CD4-positive, alpha-beta T cell treated with Interferon gamma for 1 hour (primary cell): ENCODE data around the gene GALT.
"Not testable (repeated sequence)": the region's sequence is repeated elsewhere in the genome, so short reads cannot be mapped to it uniquely, and the experiment has no call there.

Source experiments
- DNase-seq: peaks from one replicate; pipeline ENCODE4 v3.0.0-alpha.2; 2020

GALT gene

GRCh38 chr9:34627716-34628655 is 18.5 kb upstream of the GALT start:
- no peak for DNase-seq

DNA sequence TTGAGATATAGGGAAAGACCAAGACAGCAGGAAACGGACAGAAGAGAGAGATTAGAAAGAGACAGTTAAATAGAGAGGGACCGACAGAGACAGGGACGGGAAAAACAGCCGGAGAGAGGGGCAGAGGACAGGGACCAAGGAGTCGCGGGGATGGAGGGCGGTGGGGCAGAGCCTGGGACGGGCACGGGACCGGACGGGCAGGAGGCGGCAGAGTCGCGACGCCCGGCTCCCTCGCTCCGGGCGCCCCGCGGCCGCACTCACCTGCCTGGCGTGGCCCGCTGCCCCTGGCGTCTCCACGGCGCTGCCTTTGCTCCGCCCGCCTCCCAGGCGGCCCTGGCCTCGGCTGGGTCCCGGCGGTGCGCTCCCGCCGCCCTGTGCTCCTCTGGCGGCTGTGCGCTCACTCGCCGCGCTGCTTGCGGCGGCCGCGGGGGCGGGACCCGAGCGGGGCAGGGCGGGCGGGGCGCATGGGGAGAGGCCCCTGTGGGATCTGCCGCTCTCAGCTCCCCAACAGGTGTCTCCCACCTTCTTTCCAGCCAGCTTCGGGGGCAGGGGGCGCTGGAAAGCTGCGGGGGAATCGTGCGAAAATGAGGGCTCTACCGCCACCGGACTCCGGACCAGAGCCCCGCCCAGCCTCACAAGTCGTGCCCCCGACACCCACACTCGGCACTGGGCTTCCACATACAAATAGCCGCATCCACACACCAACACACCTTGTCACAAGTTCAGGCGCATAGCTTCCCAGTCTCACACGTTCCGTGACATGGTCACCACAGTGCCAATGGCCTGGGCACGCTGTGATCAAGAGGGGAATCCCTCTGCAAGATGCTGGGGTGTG is 17.6 kb upstream of the GALT start, which contains the start of gene ARID3C:
ARID3C (minus strand) TSS at position 411 of the 835 bp plus-strand sequence. CDS start 1,052 bp downstream, outside the sequence.
- DNase-seq = peak; percentile 19

DNA sequence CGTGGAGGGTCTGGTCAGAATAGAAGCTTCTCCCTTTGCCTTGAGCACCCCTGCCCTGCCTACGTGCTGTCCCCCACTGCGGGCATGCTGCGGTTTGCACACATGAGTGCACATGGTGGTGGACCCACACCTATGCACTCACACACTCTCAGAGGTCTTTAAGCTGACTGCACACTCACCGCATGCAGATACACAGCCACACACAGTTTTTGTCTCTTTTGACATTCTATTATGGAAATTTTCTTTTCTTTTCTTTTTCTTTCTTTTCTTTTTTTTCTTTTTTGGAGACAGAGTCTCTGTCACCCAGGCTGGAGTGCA is 17.0 kb upstream of the GALT start:
- DNase-seq = no peak

DNA sequence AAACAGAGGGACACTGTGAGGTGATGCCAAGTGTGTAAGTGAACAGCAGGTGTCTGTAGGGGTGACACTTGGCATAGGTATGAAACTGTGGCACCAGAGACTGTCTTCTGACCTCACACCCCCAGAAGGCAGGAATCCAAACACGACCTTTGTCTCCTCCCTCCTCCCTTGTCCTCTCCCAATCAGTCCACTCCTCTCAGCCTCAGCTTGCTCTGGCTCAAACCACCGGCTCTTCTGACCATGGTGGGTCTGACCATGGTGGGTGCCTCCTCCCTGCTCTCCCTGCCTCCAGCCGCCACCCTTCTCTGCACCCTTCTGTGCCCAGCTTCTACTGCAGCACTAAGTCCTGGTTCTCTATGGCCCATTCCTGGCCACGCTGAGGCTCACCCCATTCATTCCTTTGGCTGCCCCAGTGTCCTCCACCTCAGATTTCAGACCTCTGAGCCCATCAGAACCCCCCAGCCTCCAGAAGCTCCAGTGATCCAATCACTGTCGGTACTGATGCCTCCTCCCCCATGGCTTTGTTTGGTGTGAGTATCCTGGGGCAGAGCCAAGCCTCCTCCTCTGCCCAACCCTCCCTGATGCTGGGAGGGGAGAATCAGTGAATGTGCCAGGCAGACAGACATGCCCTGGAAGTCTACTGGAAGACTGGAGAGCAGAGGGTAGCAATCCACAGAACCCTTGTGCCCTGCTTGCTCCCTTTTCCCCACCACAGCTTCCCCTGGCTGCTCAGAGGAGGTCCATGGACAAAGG is 15.9 kb upstream of the GALT start:
- DNase-seq = no peak

DNA sequence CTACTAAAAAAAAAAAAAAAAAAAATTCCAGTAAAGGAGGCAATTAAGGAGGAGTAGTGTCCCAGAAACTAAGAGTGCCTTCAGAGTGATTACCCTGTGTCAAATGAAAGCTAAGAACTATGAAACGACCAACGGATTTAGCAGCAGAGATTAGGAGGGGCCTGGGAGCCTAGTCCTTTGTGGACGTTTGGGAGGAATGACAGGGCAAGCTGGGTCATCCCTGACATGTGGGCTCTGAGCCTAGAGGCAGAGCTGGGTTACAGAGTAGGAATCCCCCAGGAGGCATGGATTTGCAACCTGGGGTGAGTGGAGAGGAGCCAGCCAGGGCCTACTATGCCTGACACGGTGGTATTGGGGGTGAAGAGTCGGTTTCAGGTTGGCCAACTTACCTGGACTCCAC is 13.3 kb upstream of the GALT start:
- DNase-seq = no peak

- peak; percentile 74 for DNase-seq
Observed at GRCh38 chr9:34633851-34634550, 12.5 kb upstream of the GALT start.

DNA sequence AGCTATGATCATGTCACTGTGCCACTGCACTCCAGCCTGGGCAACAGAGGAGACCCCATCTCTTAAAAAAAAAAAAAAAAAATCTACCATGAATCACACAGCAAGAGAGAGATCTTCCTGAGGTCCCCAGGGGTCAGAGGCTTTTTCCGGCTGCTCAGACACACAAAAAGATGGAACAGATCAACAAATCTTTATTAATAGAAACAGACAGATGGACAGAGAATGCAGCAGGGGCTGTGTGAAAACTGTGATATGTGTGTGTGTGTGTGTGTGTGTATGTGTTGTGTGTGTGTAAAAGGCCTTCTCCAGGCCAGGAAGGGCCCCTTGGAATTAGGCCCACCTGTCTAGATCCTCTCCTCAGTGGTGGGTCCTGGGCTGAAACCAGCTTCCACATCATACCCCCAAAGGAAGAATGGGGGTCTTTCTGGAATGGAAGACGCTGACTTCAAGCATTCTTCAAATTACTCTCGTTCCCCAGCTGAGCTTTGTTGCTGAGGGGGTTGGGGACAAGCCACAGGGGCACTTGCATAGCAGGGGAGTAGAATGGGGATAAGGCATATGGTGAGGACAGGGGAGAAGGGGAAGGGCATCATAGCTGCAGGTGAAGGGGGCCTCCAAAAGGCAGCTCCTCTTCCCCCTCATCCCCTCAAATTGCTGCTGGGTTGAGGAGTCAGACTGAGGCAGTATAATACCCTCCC is 11.8 kb upstream of the GALT start:
- no peak for DNase-seq

GRCh38 chr9:34635556-34635955 is 10.9 kb upstream of the GALT start:
- no peak for DNase-seq

DNA sequence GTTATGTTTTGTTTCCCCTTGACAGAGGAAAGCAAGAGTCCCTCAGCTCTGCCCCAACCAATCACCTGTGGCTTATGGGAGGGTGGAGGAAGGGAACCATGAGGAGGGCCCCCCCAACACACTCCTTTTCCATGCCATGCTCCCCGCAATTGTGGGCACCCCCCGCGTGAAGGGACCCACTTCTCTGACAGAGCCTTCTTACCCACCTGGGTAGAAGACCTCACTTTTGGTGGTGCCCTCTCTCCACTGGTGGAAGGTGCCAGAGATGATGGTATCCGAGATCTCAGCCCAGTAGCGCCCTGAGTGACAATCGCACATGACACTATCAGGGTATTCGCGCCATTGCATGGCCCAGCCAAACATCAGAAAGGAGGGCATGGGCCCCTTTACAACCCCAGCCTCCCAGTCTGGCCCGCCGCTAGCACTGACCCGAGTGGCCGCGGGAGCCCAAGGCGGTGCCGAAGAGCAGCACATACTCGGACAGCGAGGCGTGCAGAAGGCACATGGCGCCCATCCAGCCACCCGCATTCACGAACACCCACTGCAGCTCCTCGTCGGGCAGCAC is 9.6 kb upstream of the GALT start:
- no peak for DNase-seq

DNA sequence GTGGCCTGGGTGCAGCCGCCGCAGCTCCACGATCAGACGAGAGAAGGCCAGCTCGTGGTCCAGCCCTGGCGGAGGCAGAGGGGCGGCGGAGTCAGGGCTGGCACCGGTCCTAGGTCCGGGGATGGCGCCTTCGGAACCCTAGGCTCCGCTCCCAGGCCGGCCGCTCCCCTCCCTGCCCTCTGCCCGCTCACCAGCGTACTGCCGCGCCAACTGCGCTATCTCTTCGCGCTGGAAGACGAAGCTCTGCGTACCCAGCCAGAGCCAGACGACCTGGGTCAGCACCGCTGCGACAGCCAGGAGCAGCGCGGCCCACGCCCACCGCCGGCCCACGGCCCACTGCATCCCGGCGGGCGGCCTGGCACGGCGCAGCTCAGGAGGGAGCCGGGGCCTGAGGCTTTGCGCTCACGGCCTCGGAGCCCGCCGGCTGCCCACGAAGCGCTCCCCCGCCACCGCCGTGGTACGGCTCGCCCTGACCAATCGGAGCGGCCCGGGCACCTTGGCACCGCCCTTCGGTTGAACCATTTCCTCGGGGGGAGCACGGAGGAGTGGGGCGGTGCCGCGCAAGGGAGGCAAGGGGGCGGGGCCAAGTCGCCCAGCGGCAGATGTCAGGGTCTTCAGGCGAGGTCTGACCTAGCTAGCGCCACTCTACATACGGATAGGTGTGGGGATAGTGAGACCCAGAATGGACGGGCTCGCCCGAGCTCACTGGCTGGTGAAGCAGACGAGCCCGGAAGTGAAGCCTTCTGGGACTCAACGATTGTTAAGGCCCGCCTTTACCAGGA is 8.9 kb upstream of the GALT start, which contains the start of gene SIGMAR1:
SIGMAR1 (minus strand) TSS at position 432 of the 782 bp plus-strand sequence; CDS start at position 342, 90 bp downstream.
- peak; percentile 89 for DNase-seq

GRCh38 chr9:34638138-34638445 is 8.4 kb upstream of the GALT start:
- DNase-seq = no peak

DNA sequence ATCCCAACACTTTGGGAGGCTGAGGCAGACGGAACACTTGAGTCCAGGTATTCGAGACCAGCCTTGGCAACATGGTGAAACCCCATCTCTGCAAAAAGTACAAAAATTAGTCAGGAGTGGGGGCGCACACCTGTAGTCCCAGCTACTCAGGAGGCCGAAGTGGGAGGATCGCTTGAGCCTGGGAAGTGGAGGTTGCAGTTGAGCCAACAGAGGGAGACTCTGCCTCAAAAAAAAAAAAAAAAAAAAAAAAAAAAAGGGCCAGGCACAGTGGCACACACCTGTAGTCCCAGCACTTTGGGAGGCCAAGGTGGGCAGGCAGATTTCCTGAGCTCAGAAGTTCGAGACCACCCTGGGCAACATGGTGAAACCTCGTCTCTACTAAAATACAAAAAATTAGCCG is 7.2 kb upstream of the GALT start:
- DNase-seq = not testable (repeated sequence)

- DNase-seq = no peak
Observed at GRCh38 chr9:34642679-34643078, 3.8 kb upstream of the GALT start.

- DNase-seq = no peak
Observed at GRCh38 chr9:34644766-34645314, 1.6 kb upstream of the GALT start.

DNA sequence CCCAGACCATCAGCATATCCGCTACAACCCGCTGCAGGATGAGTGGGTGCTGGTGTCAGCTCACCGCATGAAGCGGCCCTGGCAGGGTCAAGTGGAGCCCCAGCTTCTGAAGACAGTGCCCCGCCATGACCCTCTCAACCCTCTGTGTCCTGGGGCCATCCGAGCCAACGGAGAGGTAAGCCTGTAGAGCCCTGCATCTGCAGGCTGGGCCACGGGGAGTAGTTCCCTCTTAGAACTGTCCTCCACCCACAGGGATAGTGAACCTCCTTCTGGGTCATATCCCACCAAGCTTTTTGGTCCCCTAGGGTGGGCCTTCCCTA is 569 bp downstream of the GALT start:
- no peak for DNase-seq

DNA sequence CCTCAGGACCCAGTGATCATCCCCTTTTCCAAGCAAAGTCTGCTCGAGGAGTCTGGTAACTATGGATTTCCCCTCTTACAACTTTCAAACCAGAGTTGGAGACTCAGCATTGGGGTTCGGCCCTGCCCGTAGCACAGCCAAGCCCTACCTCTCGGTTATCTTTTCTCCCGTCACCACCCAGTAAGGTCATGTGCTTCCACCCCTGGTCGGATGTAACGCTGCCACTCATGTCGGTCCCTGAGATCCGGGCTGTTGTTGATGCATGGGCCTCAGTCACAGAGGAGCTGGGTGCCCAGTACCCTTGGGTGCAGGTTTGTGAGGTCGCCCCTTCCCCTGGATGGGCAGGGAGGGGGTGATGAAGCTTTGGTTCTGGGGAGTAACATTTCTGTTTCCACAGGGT is 1.2 kb downstream of the GALT start:
- DNase-seq = no peak

- no peak for DNase-seq
Observed at GRCh38 chr9:34648673-34649072, 2.2 kb downstream of the GALT start.

DNA sequence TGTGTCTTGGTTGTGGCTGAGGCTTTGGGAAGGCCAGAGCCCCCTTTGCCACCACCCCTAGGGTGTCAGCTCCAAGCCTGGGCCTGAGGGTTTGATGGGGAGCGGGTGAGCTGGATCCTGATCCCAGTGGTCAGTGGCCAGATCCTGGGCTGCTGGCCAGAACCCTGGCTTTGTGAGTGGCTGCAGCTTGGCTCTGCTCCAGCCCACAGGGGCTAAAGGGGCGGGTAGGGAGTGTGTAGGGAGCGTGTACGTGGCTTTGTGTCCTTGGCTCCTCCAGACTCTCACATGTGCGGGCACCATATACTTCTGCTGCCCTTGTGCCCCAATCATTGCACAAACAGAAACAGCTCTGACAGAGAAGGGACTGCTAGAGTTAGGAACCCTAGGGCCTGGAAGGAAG is 4.3 kb downstream of the GALT start:
- DNase-seq = no peak

- DNase-seq = no peak
Observed at GRCh38 chr9:34651321-34651720, 4.8 kb downstream of the GALT start.

DNA sequence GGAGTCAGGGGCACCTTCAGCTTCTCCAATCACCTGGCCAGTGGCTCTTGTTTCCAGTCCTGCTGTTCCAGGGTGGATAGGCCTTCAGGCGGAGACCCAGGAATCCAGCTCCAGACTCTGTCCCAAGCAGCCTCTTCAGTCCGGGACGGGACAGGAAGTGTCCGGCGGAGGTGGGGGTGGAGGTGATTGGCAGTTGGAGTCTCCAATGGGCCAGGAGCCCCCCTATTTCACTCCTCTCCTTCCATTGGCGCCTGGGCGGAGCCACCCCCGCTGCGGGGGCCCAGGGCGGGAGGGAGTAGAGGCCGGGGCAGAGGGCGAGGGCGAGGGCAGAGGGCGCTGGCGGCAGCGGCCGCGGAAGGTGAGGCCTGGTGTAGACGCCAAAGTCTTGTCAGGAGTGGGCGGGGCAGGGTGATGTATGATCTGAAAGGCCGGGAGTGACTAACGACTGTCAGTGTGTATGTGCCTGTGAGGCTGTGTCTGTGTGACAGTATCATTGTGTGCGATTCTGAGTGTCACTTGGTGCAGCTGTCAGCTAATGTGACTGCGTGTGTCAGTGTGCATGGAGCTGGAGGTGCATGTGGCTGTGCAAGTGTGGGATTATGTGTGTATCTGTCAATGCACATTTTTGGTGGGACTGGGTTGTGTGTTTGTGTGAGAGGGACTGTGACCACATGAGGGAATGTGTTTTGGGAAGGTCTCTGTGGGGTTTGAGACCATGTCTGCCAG is 5.6 kb downstream of the GALT start, which contains the start of gene IL11RA:
IL11RA (plus strand) TSS at position 310 of the 726 bp plus-strand sequence. CDS start 3,033 bp downstream, outside the sequence.
- DNase-seq = peak; percentile 23
